HepG2 (cell line): ENCODE measurements around the gene PRSS8. TPM values are rescaled to one million over a fixed set of nuclear protein-coding genes. Genes with fewer than 3 reads are reported as not detected.

Experiments used
- CBX2 ChIP-seq, 2 experiments: fragments of 200-600 bp in 1 of 2; sonication (generic); formaldehyde crosslinking in 1 of 2; IDR thresholded peaks; 2 replicates each; pipeline versions ENCODE4 v1.7.0 to v1.8.1; 2018 to 2022; ENCODE audit warnings: low read depth in 2 of 2, low read length in 1 of 2, mild to moderate bottlenecking in 1 of 2, missing genetic modification reagents in 1 of 2
- CCAR2 ChIP-seq: fragments of 200-400 bp; formaldehyde crosslinking; optimal IDR thresholded peaks from 2 replicates; pipeline ENCODE3; 2018; ENCODE audit warnings: low read depth, mild to moderate bottlenecking, low read length, moderate library complexity
- ESRRA ChIP-seq: sonication (generic); formaldehyde crosslinking; IDR thresholded peaks from 2 replicates; pipeline ENCODE4 v1.5.1; 2020; ENCODE audit warnings: mild to moderate bottlenecking, low read depth, missing genetic modification reagents
- MAFG ChIP-seq: sonication (generic); formaldehyde crosslinking; IDR thresholded peaks from 2 replicates; pipeline ENCODE4 v1.5.1; 2020; ENCODE audit warnings: mild to moderate bottlenecking, missing genetic modification reagents
- POLR2AphosphoS5 ChIP-seq: IDR thresholded peaks from 2 replicates; pipeline ENCODE4 v1.6.1; 2012; ENCODE audit warnings: low read depth, low read length
- RBM39 ChIP-seq: fragments of 200-400 bp; formaldehyde crosslinking; IDR thresholded peaks from one replicate; pipeline ENCODE4 v1.6.1; 2018; ENCODE audit warnings: antibody characterized with exemption, mild to moderate bottlenecking, low read depth, low read length; ENCODE audit not compliant: poor library complexity, severe bottlenecking
- SMC3 ChIP-seq: IDR thresholded peaks from 2 replicates; pipeline ENCODE4 v1.6.1; 2011; ENCODE audit warnings: low read length, improper control_type of control experiment
- TP53 ChIP-seq: sonication (generic); formaldehyde crosslinking; conservative IDR thresholded peaks from 2 replicates; pipeline ENCODE4 v1.4.0; 2020; ENCODE audit warnings: missing genetic modification reagents
- ZBTB4 ChIP-seq: sonication (generic); formaldehyde crosslinking; IDR thresholded peaks from 2 replicates; pipeline ENCODE4 v1.4.0; 2020; ENCODE audit warnings: missing genetic modification reagents, mild to moderate bottlenecking, borderline replicate concordance
- ZNF124 ChIP-seq: sonication (generic); formaldehyde crosslinking; IDR thresholded peaks from 2 replicates; pipeline ENCODE4 v1.4.0; 2020; ENCODE audit warnings: missing genetic modification reagents
- ZNF205 ChIP-seq: IDR thresholded peaks from 2 replicates; pipeline ENCODE4 v1.6.1; 2018; ENCODE audit warnings: missing biosample characterization, missing genetic modification reagents
- ZNF383 ChIP-seq: sonication (generic); formaldehyde crosslinking; IDR thresholded peaks from 2 replicates; pipeline ENCODE4 v1.4.0; 2020; ENCODE audit warnings: missing genetic modification reagents, mild to moderate bottlenecking, borderline replicate concordance
- ZNF552 ChIP-seq: sonication (generic); formaldehyde crosslinking; IDR thresholded peaks from 2 replicates; pipeline ENCODE4 v1.9.0; 2022; ENCODE audit warnings: missing genetic modification reagents, mild to moderate bottlenecking, borderline replicate concordance
- ZNF557 ChIP-seq: sonication (generic); formaldehyde crosslinking; IDR thresholded peaks from 2 replicates; pipeline ENCODE4 v1.4.0; 2020; ENCODE audit warnings: missing genetic modification reagents
- ZNF703 ChIP-seq: sonication (generic); formaldehyde crosslinking; IDR thresholded peaks from 2 replicates; pipeline ENCODE4 v1.5.1; 2020; ENCODE audit warnings: missing genetic modification reagents, mild to moderate bottlenecking, moderate library complexity, borderline replicate concordance
- ZZZ3 ChIP-seq: sonication (generic); formaldehyde crosslinking; IDR thresholded peaks from 2 replicates; pipeline ENCODE4 v1.4.0; 2020; ENCODE audit warnings: missing genetic modification reagents, mild to moderate bottlenecking, borderline replicate concordance
- polyA plus RNA-seq, 8 experiments: library from polyadenylated mRNA; depleted of rRNA in 3 of 8; stranded (reverse) in 7 of 8; unstranded in 1 of 8; fragments of >200 nt; fragmentation: Illumina TruSeq in 4 of 8; extraction: Trizol in 4 of 8; gene quantifications; 2 replicates each; pipeline versions ENCODE4 v1.2.1 to v1.2.3, GENCODE V29; 2011 to 2016; ENCODE audit warnings: low read depth in 4 of 8, missing spikeins in 1 of 8, mixed read lengths in 1 of 8; ENCODE audit not compliant: insufficient read depth in 1 of 8
- total RNA-seq, 5 experiments: library from RNA; depleted of rRNA; stranded (reverse); fragments of >200 nt; fragmentation: Illumina TruSeq; extraction: Trizol; gene quantifications; 2 replicates each; pipeline ENCODE4 v1.2.3, GENCODE V29; 2016; ENCODE audit warnings: low read depth in 1 of 5
- TF ChIP-seq, protein P1 (sequence below): sonication (generic); formaldehyde crosslinking; IDR thresholded peaks from 2 replicates; pipeline ENCODE4 v1.5.0; 2020; ENCODE audit warnings: mild to moderate bottlenecking, missing genetic modification reagents, borderline replicate concordance
- TF ChIP-seq, protein P2 (sequence below): sonication (generic); formaldehyde crosslinking; IDR thresholded peaks from 2 replicates; pipeline ENCODE4 v1.4.0; 2020; ENCODE audit warnings: missing genetic modification reagents
- TF ChIP-seq, protein P3 (sequence below): sonication (generic); formaldehyde crosslinking; IDR thresholded peaks from 2 replicates; pipeline ENCODE4 v1.8.0; 2022; ENCODE audit warnings: missing genetic modification reagents, mild to moderate bottlenecking, inconsistent platforms, borderline replicate concordance

The PRSS8 gene
- total and polyA plus RNA-seq, 2 of the 13 experiments (the other 11 are each of a cell fraction or from before 2014, with no cell fraction given): 2.6 to 7.2 TPM

DNA sequence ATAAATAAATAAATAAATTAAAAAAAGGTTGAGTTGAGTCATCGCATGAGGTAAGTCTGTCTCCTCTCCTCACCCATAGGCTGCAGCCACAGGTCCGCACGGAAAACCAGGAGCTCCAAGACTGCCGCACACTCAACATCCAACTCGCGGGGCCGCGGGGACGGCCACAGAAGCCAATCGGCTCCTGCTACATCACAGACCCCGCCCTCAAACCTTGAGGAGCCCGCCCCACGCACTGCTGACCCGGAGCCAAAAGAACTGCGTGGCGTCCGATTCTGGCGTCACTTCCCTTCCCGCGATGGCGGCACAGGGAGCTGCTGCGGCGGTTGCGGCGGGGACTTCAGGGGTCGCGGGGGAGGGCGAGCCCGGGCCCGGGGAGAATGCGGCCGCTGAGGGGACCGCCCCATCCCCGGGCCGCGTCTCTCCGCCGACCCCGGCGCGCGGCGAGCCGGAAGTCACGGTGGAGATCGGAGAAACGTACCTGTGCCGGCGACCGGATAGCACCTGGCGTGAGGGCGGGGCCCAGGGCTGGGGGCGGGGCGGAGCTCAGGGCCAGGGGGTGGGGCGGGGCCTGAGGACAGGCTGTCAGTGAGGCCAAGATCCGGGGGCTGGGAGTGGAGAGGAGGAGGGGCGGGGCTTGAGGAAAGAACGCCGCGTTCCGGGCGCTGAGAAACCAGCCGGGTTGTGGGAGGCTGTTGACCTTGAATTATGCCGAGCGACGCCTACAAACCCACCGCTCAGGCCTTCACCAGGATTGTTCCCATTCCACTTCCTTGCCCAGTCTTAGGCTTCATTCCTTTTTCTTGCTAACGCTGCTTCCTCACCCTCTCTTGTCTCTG, 17.9 kb downstream of the PRSS8 start, which contains the start of gene KAT8 (continued):
- TF ChIP-seq, protein P1, sequence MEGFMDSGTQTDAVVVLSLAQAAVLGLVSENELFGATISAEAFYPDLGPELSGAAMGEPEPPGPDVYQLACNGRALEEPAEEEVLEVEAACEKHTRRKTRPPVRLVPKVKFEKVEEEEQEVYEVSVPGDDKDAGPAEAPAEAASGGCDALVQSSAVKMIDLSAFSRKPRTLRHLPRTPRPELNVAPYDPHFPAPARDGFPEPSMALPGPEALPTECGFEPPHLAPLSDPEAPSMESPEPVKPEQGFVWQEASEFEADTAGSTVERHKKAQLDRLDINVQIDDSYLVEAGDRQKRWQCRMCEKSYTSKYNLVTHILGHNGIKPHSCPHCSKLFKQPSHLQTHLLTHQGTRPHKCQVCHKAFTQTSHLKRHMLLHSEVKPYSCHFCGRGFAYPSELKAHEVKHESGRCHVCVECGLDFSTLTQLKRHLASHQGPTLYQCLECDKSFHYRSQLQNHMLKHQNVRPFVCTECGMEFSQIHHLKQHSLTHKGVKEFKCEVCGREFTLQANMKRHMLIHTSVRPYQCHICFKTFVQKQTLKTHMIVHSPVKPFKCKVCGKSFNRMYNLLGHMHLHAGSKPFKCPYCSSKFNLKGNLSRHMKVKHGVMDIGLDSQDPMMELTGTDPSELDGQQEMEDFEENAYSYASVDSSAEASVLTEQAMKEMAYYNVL (CRISPR knock-in tag): 0 out of 2 replicates have a peak, but pooled peaks have one; percentile 70
- no peak; the same call in 1 of the 2 replicates for TF ChIP-seq ZBTB4
- TF ChIP-seq CBX2 (IDR thresholded peaks at IDR 0.05; ENCODE audit: low read depth, low read length): no peak
- no peak for TF ChIP-seq CBX2 (CRISPR knock-in tag; IDR thresholded peaks at IDR 0.05; ENCODE audit: low read depth)
- no peak for TF ChIP-seq ZNF383
- no peak for TF ChIP-seq CCAR2
- no peak for TF ChIP-seq MAFG (CRISPR knock-in tag)
- TF ChIP-seq ZNF205 (CRISPR knock-in tag): peak; percentile 78
- 0 out of 2 replicates have a peak, but pooled peaks have one; percentile 35 for TF ChIP-seq ESRRA
- no peak for TF ChIP-seq SMC3
- TF ChIP-seq ZZZ3 (CRISPR knock-in tag): no peak; the same call in 1 of the 2 replicates
- TF ChIP-seq, protein P2, sequence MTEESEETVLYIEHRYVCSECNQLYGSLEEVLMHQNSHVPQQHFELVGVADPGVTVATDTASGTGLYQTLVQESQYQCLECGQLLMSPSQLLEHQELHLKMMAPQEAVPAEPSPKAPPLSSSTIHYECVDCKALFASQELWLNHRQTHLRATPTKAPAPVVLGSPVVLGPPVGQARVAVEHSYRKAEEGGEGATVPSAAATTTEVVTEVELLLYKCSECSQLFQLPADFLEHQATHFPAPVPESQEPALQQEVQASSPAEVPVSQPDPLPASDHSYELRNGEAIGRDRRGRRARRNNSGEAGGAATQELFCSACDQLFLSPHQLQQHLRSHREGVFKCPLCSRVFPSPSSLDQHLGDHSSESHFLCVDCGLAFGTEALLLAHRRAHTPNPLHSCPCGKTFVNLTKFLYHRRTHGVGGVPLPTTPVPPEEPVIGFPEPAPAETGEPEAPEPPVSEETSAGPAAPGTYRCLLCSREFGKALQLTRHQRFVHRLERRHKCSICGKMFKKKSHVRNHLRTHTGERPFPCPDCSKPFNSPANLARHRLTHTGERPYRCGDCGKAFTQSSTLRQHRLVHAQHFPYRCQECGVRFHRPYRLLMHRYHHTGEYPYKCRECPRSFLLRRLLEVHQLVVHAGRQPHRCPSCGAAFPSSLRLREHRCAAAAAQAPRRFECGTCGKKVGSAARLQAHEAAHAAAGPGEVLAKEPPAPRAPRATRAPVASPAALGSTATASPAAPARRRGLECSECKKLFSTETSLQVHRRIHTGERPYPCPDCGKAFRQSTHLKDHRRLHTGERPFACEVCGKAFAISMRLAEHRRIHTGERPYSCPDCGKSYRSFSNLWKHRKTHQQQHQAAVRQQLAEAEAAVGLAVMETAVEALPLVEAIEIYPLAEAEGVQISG (CRISPR knock-in tag): peak; percentile 94
- TF ChIP-seq TP53 (CRISPR knock-in tag): no peak
- no peak for TF ChIP-seq ZNF557 (CRISPR knock-in tag)
- peak; percentile 33; the same call in 1 of the 2 replicates for TF ChIP-seq ZNF552
- peak; percentile 95 for TF ChIP-seq POLR2AphosphoS5
- peak; percentile 97 for TF ChIP-seq RBM39
- TF ChIP-seq, protein P3, sequence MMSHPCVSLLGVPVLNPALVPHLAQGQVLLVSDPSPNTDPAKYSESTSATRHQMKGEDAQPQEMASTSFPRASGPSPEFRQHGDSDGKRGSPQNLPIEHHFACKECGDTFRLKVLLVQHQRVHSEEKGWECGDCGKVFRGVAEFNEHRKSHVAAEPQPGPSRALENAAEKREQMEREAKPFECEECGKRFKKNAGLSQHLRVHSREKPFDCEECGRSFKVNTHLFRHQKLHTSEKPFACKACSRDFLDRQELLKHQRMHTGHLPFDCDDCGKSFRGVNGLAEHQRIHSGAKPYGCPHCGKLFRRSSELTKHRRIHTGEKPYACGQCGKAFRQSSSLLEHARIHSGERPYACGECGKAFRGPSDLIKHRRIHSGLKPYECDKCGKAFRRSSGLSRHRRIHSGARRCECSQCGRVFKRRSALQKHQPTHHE (CRISPR knock-in tag): no peak
- TF ChIP-seq ZNF703 (CRISPR knock-in tag): no peak
- peak; percentile 54 for TF ChIP-seq ZNF124 (CRISPR knock-in tag)
